GM23338 (cell line): ENCODE data around the gene CYP3A7. TPM values are rescaled to one million over a fixed set of nuclear protein-coding genes. Genes with fewer than 3 reads are reported as not detected.

Experiments used
- ATAC-seq: fragments of 200-7000 bp; cut with Tn5 transposase; 3 replicates; pipeline ENCODE4 v1.9.1; 2020
- DNase-seq: peaks from one replicate; pipeline ENCODE4 v3.0.0-alpha.2; 2015; ENCODE audit warnings: low spot score
- H2AFZ ChIP-seq: fragments of 200-600 bp; sonication (generic); 2 replicates; pipeline ENCODE4 v1.8.0; 2016; ENCODE audit warnings: antibody characterized with exemption, mild to moderate bottlenecking, moderate library complexity
- H3F3A ChIP-seq: fragments of 200-600 bp; sonication (generic); replicated peaks from 2 replicates; pipeline ENCODE4 v1.8.0; 2017; ENCODE audit warnings: antibody characterized with exemption, mixed run types, low read depth
- H3K27ac ChIP-seq: fragments of 200-600 bp; sonication (generic); 2 replicates; pipeline ENCODE4 v1.6.1; 2016; ENCODE audit warnings: low read depth
- H3K27me3 ChIP-seq: fragments of 200-600 bp; sonication (generic); 2 replicates; pipeline ENCODE4 v1.8.0; 2016; ENCODE audit warnings: mild to moderate bottlenecking, mixed run types, moderate library complexity; ENCODE audit not compliant: insufficient read depth
- H3K36me3 ChIP-seq: fragments of 200-600 bp; sonication (generic); 2 replicates; pipeline ENCODE4 v1.8.0; 2016; ENCODE audit warnings: mild to moderate bottlenecking; ENCODE audit not compliant: insufficient read depth
- H3K4me1 ChIP-seq: fragments of 200-600 bp; sonication (generic); 2 replicates; pipeline ENCODE4 v1.8.0; 2016; ENCODE audit warnings: mild to moderate bottlenecking, moderate library complexity; ENCODE audit not compliant: insufficient read depth
- H3K4me2 ChIP-seq: fragments of 200-600 bp; sonication (generic); 2 replicates; pipeline ENCODE4 v1.7.1; 2017; ENCODE audit warnings: mixed run types
- H3K4me3 ChIP-seq: fragments of 200-600 bp; sonication (generic); 2 replicates; pipeline ENCODE4 v1.6.1; 2016; ENCODE audit warnings: mixed run types
- H3K79me2 ChIP-seq: fragments of 200-600 bp; sonication (generic); replicated peaks from 2 replicates; pipeline ENCODE4 v1.8.0; 2017; ENCODE audit warnings: mild to moderate bottlenecking; ENCODE audit not compliant: insufficient read depth
- H3K9me2 ChIP-seq: fragments of 200-600 bp; sonication (generic); 2 replicates; pipeline ENCODE4 v1.8.0; 2017; ENCODE audit not compliant: insufficient read depth
- H4K20me1 ChIP-seq: fragments of 200-600 bp; sonication (generic); replicated peaks from 2 replicates; pipeline ENCODE4 v1.8.0; 2017; ENCODE audit warnings: mild to moderate bottlenecking; ENCODE audit not compliant: insufficient read depth
- H3K27ac Mint-ChIP-seq: 2 replicates; pipeline ENCODE4 v1.8.0; 2020; ENCODE audit warnings: inconsistent platforms, mild to moderate bottlenecking, moderate library complexity, mixed read lengths
- H3K27me3 Mint-ChIP-seq: 3 replicates; pipeline ENCODE4 v1.8.0; 2022; ENCODE audit warnings: low read depth, mild to moderate bottlenecking, moderate library complexity, mixed read lengths, inconsistent platforms; ENCODE audit not compliant: insufficient read depth, poor library complexity
- H3K36me3 Mint-ChIP-seq: 3 replicates; pipeline ENCODE4 v1.8.0; 2021; ENCODE audit warnings: low read depth, mild to moderate bottlenecking, inconsistent platforms, moderate library complexity, mixed read lengths
- H3K4me1 Mint-ChIP-seq: 3 replicates; pipeline ENCODE4 v1.8.0; 2020; ENCODE audit warnings: mild to moderate bottlenecking, inconsistent platforms, mixed read lengths
- H3K4me3 Mint-ChIP-seq: 3 replicates; pipeline ENCODE4 v1.8.0; 2021; ENCODE audit warnings: moderate library complexity, mild to moderate bottlenecking, inconsistent platforms, mixed read lengths
- H3K9me3 Mint-ChIP-seq: 3 replicates; pipeline ENCODE4 v1.8.0; 2020; ENCODE audit warnings: moderate library complexity, mild to moderate bottlenecking, inconsistent platforms, mixed read lengths
- CREB1 ChIP-seq: fragments of 250-450 bp; sonication (Bioruptor Pico); IDR thresholded peaks from 2 replicates; pipeline ENCODE4 v1.5.0; 2020; ENCODE audit warnings: low read depth, mild to moderate bottlenecking, moderate library complexity
- EZH2phosphoT487 ChIP-seq: fragments of 200-600 bp; sonication (generic); IDR thresholded peaks from one replicate; pipeline ENCODE4 v1.8.1; 2018; ENCODE audit warnings: antibody characterized with exemption; ENCODE audit not compliant: unreplicated experiment
- JUNB ChIP-seq: IDR thresholded peaks from one replicate; pipeline ENCODE4 v1.6.1; 2016; ENCODE audit warnings: antibody characterized with exemption; ENCODE audit not compliant: unreplicated experiment
- STAT1 ChIP-seq: IDR thresholded peaks from one replicate; pipeline ENCODE4 v1.6.1; 2016; ENCODE audit warnings: antibody characterized with exemption; ENCODE audit not compliant: unreplicated experiment
- ZNF114 ChIP-seq: fragments of 250-450 bp; sonication (Bioruptor Pico); IDR thresholded peaks from 2 replicates; pipeline ENCODE4 v1.5.0; 2020; ENCODE audit warnings: mild to moderate bottlenecking, moderate library complexity
- polyA plus RNA-seq: library from polyadenylated mRNA; unstranded; fragments of >200 nt; fragmentation: Nextera tagmentation; extraction: Ambion mirVana; gene quantifications from 2 replicates; pipeline ENCODE4 v1.2.1, GENCODE V29; 2016
- total RNA-seq: library from RNA; depleted of rRNA; stranded (reverse); fragments of >200 nt; shearing (Covaris generic); gene quantifications from 2 replicates; pipeline ENCODE4 v1.2.3, GENCODE V29; 2014
- TF ChIP-seq, protein P1 (sequence below): IDR thresholded peaks from one replicate; pipeline ENCODE4 v1.6.1; 2018; ENCODE audit warnings: antibody characterized with exemption; ENCODE audit not compliant: unreplicated experiment
- TF ChIP-seq, protein P2 (sequence below), 2 experiments: fragments of 200-600 bp in 1 of 2; sonication (generic) in 1 of 2; conservative IDR thresholded peaks; 2 replicates each; pipeline versions ENCODE4 v1.5.1 to v1.6.1; 2016 to 2017; ENCODE audit warnings: antibody characterized with exemption in 2 of 2, low read depth in 2 of 2, mild to moderate bottlenecking in 2 of 2, moderate library complexity in 1 of 2
- TF ChIP-seq, protein P3 (sequence below): IDR thresholded peaks from 2 replicates; pipeline ENCODE4 v1.6.1; 2016; ENCODE audit warnings: antibody characterized with exemption

The CYP3A7 gene
- total and polyA plus RNA-seq, 2 experiments from 2014 or later, result 0.19 TPM; not detected in 1

DNA sequence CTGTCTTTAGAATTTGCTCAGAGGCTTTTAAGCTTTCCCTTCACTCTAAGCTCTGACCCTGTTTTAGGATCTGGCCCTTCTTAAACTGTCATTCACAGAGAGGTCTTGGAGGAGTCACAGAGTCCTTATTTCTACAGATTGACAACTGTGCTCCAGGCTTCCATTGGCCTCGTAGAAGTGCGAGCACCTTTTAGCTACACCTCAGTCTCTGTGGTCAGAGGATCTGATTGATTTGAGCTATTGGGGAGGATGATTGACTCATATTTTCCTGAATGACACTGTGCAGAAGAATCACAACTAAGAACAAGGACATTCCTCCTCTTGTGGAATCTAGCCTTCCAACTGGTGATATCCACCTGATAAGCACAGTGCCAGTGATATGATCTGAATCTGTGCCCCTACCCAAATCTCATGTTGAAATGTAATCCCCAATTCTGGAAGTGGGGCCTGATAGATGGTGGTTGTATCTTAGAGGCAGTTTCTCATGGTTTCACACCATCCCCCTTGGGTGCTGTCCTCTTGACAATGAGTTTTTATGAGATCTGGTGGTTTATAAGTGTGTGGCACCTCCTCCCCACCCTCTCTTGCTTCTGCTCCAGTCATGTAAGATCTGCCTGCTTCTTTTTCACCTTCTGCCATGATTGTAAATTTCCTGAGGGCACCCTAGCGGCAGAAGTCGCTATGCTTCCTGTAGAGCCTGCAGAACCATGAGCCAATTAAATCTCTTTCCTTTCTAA, 3.2 kb downstream of the CYP3A7 start:
- H3K4me3 ChIP-seq, result no peak overlapping the region
- no peaks in the 10 kb centered on the region for H3K36me3 Mint-ChIP-seq
- ATAC-seq (no peak), DNase-seq (no peak)
- H2AFZ ChIP-seq, result no peak overlapping the region
- no peak overlapping the region for H3K4me3 Mint-ChIP-seq
- no peak overlapping the region for H3K27ac ChIP-seq
- H3K27me3 ChIP-seq, result no peaks in the 10 kb centered on the region
- no peak overlapping the region for H3K27ac Mint-ChIP-seq
- H3K27me3 Mint-ChIP-seq, result peaks cover 2% of the 10 kb centered on the region
- no peaks in the 10 kb centered on the region for H3K4me1 ChIP-seq
- no peaks in the 10 kb centered on the region for H3F3A ChIP-seq
- TF ChIP-seq JUNB, result no peak
- TF ChIP-seq ZNF114 (CRISPR knock-in tag), result no peak
- TF ChIP-seq, protein P1, sequence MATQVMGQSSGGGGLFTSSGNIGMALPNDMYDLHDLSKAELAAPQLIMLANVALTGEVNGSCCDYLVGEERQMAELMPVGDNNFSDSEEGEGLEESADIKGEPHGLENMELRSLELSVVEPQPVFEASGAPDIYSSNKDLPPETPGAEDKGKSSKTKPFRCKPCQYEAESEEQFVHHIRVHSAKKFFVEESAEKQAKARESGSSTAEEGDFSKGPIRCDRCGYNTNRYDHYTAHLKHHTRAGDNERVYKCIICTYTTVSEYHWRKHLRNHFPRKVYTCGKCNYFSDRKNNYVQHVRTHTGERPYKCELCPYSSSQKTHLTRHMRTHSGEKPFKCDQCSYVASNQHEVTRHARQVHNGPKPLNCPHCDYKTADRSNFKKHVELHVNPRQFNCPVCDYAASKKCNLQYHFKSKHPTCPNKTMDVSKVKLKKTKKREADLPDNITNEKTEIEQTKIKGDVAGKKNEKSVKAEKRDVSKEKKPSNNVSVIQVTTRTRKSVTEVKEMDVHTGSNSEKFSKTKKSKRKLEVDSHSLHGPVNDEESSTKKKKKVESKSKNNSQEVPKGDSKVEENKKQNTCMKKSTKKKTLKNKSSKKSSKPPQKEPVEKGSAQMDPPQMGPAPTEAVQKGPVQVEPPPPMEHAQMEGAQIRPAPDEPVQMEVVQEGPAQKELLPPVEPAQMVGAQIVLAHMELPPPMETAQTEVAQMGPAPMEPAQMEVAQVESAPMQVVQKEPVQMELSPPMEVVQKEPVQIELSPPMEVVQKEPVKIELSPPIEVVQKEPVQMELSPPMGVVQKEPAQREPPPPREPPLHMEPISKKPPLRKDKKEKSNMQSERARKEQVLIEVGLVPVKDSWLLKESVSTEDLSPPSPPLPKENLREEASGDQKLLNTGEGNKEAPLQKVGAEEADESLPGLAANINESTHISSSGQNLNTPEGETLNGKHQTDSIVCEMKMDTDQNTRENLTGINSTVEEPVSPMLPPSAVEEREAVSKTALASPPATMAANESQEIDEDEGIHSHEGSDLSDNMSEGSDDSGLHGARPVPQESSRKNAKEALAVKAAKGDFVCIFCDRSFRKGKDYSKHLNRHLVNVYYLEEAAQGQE, result no peak
- TF ChIP-seq, protein P2, sequence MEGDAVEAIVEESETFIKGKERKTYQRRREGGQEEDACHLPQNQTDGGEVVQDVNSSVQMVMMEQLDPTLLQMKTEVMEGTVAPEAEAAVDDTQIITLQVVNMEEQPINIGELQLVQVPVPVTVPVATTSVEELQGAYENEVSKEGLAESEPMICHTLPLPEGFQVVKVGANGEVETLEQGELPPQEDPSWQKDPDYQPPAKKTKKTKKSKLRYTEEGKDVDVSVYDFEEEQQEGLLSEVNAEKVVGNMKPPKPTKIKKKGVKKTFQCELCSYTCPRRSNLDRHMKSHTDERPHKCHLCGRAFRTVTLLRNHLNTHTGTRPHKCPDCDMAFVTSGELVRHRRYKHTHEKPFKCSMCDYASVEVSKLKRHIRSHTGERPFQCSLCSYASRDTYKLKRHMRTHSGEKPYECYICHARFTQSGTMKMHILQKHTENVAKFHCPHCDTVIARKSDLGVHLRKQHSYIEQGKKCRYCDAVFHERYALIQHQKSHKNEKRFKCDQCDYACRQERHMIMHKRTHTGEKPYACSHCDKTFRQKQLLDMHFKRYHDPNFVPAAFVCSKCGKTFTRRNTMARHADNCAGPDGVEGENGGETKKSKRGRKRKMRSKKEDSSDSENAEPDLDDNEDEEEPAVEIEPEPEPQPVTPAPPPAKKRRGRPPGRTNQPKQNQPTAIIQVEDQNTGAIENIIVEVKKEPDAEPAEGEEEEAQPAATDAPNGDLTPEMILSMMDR (conservative IDR thresholded peaks at IDR 0.05; ENCODE audit: low read depth in 2 of 2), result no peak
- TF ChIP-seq, protein P3, sequence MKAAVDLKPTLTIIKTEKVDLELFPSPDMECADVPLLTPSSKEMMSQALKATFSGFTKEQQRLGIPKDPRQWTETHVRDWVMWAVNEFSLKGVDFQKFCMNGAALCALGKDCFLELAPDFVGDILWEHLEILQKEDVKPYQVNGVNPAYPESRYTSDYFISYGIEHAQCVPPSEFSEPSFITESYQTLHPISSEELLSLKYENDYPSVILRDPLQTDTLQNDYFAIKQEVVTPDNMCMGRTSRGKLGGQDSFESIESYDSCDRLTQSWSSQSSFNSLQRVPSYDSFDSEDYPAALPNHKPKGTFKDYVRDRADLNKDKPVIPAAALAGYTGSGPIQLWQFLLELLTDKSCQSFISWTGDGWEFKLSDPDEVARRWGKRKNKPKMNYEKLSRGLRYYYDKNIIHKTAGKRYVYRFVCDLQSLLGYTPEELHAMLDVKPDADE, result no peak
- H3K9me3 Mint-ChIP-seq, result no peaks in the 10 kb centered on the region
- H3K36me3 ChIP-seq, result no peaks in the 10 kb centered on the region
- no peaks in the 10 kb centered on the region for H3K79me2 ChIP-seq
- no peak overlapping the region for H3K4me2 ChIP-seq
- peaks cover 4% of the 10 kb centered on the region; the same call in 1 of the 3 replicates for H3K4me1 Mint-ChIP-seq
- H3K9me2 ChIP-seq, result peaks cover 4% of the 10 kb centered on the region; the same call in 1 of the 2 replicates
- no peaks in the 10 kb centered on the region for H4K20me1 ChIP-seq

DNA sequence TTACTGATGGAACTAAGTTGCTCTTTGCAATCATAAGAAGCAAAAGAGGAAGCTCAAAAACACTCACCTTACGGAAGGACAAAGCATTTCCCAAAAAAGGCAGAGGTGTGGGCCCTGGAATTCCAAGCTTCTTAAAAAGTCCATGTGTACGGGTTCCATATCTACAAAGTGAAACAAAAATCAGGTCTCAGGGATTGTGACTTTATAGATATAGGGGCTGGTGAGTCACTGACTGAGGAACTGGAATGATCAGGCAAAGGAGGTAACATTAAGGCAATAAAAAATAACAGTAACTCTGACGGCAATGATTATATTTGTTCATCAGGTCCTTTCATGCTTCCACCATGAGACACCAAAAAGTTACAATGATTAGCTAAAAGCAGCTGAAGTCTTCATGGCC, 4.0 kb downstream of the CYP3A7 start:
- no peak for ATAC-seq
- Mint-ChIP-seq H3K4me3 (no peak overlapping the region), H3K36me3 (no peaks in the 10 kb centered on the region), H3K27me3 (no peaks in the 10 kb centered on the region), H3K9me3 (no peaks in the 10 kb centered on the region), H3K27ac (no peak overlapping the region), H3K4me1 (peaks cover 4% of the 10 kb centered on the region; the same call in 1 of the 3 replicates)
- Histone ChIP-seq H3K4me1 (no peaks in the 10 kb centered on the region), H4K20me1 (no peaks in the 10 kb centered on the region), H3K4me2 (no peak overlapping the region), H3F3A (no peaks in the 10 kb centered on the region), H3K79me2 (no peaks in the 10 kb centered on the region), H3K27ac (no peak overlapping the region), H3K27me3 (no peaks in the 10 kb centered on the region), H3K9me2 (peaks cover 4% of the 10 kb centered on the region; the same call in 1 of the 2 replicates), H2AFZ (no peak overlapping the region), H3K36me3 (no peaks in the 10 kb centered on the region), H3K4me3 (no peak overlapping the region)
- DNase-seq, result no peak
- TF ChIP-seq, protein P3, result no peak
- TF ChIP-seq, protein P2 (conservative IDR thresholded peaks at IDR 0.05; ENCODE audit: low read depth in 2 of 2), result no peak
- TF ChIP-seq ZNF114 (CRISPR knock-in tag) (no peak), CREB1 (CRISPR knock-in tag) (no peak), JUNB (no peak), EZH2phosphoT487 (no peak), STAT1 (no peak)
